Breast epithelium (tissue), 3 donors: ENCODE measurements around the gene MAP4K2.

Experiments
- POLR2A ChIP-seq: fragments of 450-650 bp; IDR thresholded peaks from one replicate; pipeline ENCODE4 v1.6.1; 2016; ENCODE audit warnings: antibody characterized with exemption, mild to moderate bottlenecking, moderate library complexity
- TF ChIP-seq, protein P1 (sequence below), 3 donors: fragments of 450-650 bp; IDR thresholded peaks; one replicate each; pipeline ENCODE4 v1.5.1; 2016 to 2017; ENCODE audit warnings: antibody characterized with exemption in 3 of 3, mild to moderate bottlenecking in 3 of 3, moderate library complexity in 3 of 3

DNA sequence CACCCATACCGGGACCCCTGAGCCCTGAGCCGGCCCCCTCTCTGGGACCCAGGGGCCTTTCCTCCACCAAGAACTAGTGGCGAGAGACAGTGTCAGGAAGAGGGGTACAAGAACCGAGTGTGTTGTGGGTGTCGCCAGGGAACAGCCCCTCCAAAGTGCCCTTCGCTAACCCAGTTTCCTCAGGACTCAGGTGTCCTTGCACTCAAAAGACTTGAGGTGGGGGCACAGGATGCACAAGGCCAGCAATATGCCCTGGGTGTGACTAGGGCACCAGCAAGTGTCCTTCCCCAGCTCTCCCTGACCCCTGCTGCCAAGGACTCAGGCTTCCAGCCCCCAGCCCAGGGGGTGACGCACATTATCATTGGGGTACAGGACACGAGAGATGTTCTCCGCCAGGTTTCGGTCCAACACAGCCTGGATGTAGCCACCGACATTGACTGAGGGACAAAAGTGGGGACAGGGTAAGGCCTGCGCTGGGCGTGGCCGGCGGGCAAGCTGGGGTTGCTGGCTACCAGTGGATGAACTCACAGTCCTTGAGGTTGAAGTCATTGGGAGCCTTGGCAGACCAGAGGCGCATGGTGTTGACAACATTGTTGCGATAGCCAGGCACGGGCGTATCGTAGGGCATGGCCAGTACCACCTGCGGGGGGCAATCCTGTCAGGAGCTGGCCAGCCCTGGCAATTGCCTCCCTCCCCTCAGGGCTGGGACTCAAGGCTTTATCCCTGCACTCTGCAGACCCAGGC lies 47.9 kb downstream of the MAP4K2 start:
- TF ChIP-seq, protein P1, sequence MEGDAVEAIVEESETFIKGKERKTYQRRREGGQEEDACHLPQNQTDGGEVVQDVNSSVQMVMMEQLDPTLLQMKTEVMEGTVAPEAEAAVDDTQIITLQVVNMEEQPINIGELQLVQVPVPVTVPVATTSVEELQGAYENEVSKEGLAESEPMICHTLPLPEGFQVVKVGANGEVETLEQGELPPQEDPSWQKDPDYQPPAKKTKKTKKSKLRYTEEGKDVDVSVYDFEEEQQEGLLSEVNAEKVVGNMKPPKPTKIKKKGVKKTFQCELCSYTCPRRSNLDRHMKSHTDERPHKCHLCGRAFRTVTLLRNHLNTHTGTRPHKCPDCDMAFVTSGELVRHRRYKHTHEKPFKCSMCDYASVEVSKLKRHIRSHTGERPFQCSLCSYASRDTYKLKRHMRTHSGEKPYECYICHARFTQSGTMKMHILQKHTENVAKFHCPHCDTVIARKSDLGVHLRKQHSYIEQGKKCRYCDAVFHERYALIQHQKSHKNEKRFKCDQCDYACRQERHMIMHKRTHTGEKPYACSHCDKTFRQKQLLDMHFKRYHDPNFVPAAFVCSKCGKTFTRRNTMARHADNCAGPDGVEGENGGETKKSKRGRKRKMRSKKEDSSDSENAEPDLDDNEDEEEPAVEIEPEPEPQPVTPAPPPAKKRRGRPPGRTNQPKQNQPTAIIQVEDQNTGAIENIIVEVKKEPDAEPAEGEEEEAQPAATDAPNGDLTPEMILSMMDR (IDR thresholded peaks at IDR 0.05), result no peak
- TF ChIP-seq POLR2A, result no peak
